ENCODE results near the gene OR3A1.
"Not testable (repeated sequence)": the region's sequence is repeated elsewhere in the genome, so short reads cannot be mapped to it uniquely, and the experiment has no call there.

- not testable (repeated sequence) for TF ChIP-seq CTCF, EP300 (IDR thresholded peaks at IDR 0.05)
These were observed 44.6 kb upstream of the OR3A1 start for GRCh38 chr17:3342782-3343181.
